Activated CD4-positive, alpha-beta T cell treated with anti-CD3 and anti-CD28 coated beads, Interleukin-10, Interleukin-2, amounts not matched to agents 100 ng/mL and 50 ng/mL, durations not matched to agents 16 hours and 8 hours (primary cell): ENCODE measurements around the gene INPP5J.
"Not testable (repeated sequence)": the region's sequence is repeated elsewhere in the genome, so short reads cannot be mapped to it uniquely, and the experiment has no call there.

Experiments used
- DNase-seq: peaks from one replicate; pipeline ENCODE4 v3.0.0-alpha.2; 2020

INPP5J gene

GRCh38 chr22:31103111-31103510, 19.7 kb upstream of the INPP5J start:
- no peak for DNase-seq

GRCh38 chr22:31103899-31104694, 18.7 kb upstream of the INPP5J start:
- no peak for DNase-seq

- no peak for DNase-seq
Observed at GRCh38 chr22:31104869-31105268, 17.9 kb upstream of the INPP5J start.

- no peak for DNase-seq
Observed at GRCh38 chr22:31105282-31105929, 17.4 kb upstream of the INPP5J start.

- no peak for DNase-seq
Observed at GRCh38 chr22:31106001-31106571, 16.7 kb upstream of the INPP5J start.

- DNase-seq: no peak
Observed at GRCh38 chr22:31106731-31107177, 16.0 kb upstream of the INPP5J start.

- peak; percentile 92 for DNase-seq
Observed at GRCh38 chr22:31107178-31107893, 15.4 kb upstream of the INPP5J start, which contains the start of gene SELENOM. Gene SELENOM (minus strand): TSS chr22:31107568. CDS start chr22:31107505, 63 bp downstream.

- DNase-seq: no peak
Observed at GRCh38 chr22:31107894-31108218, 14.9 kb upstream of the INPP5J start.

- DNase-seq: not testable (repeated sequence)
Observed at GRCh38 chr22:31112547-31113091, 10.1 kb upstream of the INPP5J start.

- DNase-seq: no peak
Observed at GRCh38 chr22:31118046-31118820, 4.5 kb upstream of the INPP5J start.

- DNase-seq: no peak
Observed at GRCh38 chr22:31119026-31119717, 3.6 kb upstream of the INPP5J start.

GRCh38 chr22:31120230-31120629, 2.5 kb upstream of the INPP5J start:
- no peak for DNase-seq

- no peak for DNase-seq
Observed at GRCh38 chr22:31120642-31121041, 2.1 kb upstream of the INPP5J start.

GRCh38 chr22:31121403-31121802, 1.4 kb upstream of the INPP5J start:
- DNase-seq: no peak

GRCh38 chr22:31122196-31122531, 602 bp upstream of the INPP5J start:
- DNase-seq: no peak

GRCh38 chr22:31123292-31123602, 481 bp downstream of the INPP5J start:
- DNase-seq: no peak

GRCh38 chr22:31124290-31124689, 1.5 kb downstream of the INPP5J start:
- DNase-seq: no peak

GRCh38 chr22:31124811-31125465, 2.2 kb downstream of the INPP5J start:
- no peak for DNase-seq

GRCh38 chr22:31125521-31126117, 2.9 kb downstream of the INPP5J start:
- DNase-seq: no peak

- no peak for DNase-seq
Observed at GRCh38 chr22:31126128-31126868, 3.5 kb downstream of the INPP5J start.
